Adipose tissue (tissue), 3 donors: ENCODE results near the gene SHANK2. TPM values are rescaled to one million over a fixed set of nuclear protein-coding genes. Genes with fewer than 3 reads are reported as not detected.
"Not testable (repeated sequence)": the region's sequence is repeated elsewhere in the genome, so short reads cannot be mapped to it uniquely, and the experiment has no call there.

Experiments used
- H3K27ac ChIP-seq: one replicate; pipeline ENCODE4 v1.5.1; 2013; ENCODE audit warnings: low read depth, low read length
- WGBS, 3 donors: extraction: QIAGEN DNeasy Blood & Tissue Kit; methylation state at CpG; one replicate each; pipeline ENCODE4 v1.1.7; 2013; 5-methylcytosine and 5-hydroxymethylcytosine counted together
- polyA plus RNA-seq, 3 donors: library from polyadenylated mRNA; stranded (reverse); fragments of 200-250 nt; gene quantifications; one replicate each; pipeline ENCODE4 v1.2.3, GENCODE V29; 2013
- donor health status: healthy with polysubstance abuse.
- donor health status: Bipolar disorder and iron deficiency.
- donor health status: healthy.

SHANK2 gene
- polyA plus RNA-seq, 3 donors = 0.64 to 3.2 (median 1.9) TPM

DNA sequence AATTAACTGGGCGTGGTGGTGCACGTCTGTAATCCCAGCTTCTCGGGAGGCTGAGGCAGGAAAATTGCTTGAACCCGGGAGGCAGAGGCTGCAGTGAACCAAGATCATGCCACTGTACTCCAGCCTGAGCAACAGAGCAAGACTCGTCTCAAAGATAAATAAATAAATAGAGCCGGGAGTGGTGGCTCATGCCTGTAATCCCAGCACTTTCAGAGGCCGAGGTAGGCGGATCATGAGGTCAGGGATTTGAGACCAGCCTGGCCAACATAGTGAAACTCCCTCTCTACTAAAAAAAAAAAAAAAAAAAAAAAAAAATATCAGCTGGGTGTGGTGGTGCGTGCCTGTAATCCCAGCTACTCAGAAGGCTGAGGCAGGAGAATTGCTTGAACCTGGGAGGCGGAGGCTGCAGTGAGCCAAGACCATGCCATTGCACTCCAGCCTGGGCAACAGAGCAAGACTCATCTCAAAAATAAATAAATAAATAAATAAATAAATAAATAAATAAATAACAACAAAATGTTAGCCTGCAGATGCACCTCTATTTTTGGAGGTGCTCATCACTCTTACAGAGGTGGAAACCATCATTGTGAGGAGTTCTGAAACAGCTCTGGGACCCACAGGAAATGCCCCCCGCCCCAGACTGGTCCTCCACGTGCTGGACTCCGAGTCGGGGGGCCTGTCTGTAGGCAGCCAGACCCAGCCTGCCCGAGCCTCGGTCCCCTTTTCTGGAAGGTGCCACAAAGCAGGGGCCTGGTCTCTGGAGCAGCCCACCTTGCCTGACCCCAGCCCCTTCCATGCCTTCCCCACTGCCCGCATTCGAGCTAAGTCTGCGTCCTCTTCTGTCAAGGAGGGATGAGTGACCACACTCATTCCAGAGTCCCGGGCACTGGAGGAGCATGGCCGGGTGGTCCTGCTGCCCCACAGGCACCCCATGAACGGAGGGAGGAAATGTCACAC, 18.2 kb downstream of the SHANK2 start:
- H3K27ac ChIP-seq = not testable (repeated sequence)
- 82 to 93% (median 88%) methylated on average over 22 of the region's 22 CpGs for WGBS, 3 donors

- 57 to 76% (median 59%) methylated on average over 3 of the region's 3 CpGs for WGBS, 3 donors
- H3K27ac ChIP-seq = no peak overlapping the region
Measured at GRCh38 chr11:71232364-71232763, 20.0 kb downstream of the SHANK2 start.

GRCh38 chr11:71228961-71229360, 23.4 kb downstream of the SHANK2 start:
- WGBS, 3 donors = 85 to 95% (median 94%) methylated on average over 1 of the region's 1 CpG

GRCh38 chr11:71227058-71227659, 25.2 kb downstream of the SHANK2 start:
- WGBS, 3 donors = 41 to 90% (median 44%) methylated on average over 1 of the region's 1 CpG
- H3K27ac ChIP-seq = no peak overlapping the region

More at GRCh38 chr11:71228961-71229360, 23.4 kb downstream of the SHANK2 start:
- H3K27ac ChIP-seq = no peak overlapping the region

- WGBS, 3 donors = 88 to 89% (median 88%) methylated on average over 23 of the region's 23 CpGs
- H3K27ac ChIP-seq = no peak overlapping the region
Measured at GRCh38 chr11:71223671-71224660, 28.4 kb downstream of the SHANK2 start.

GRCh38 chr11:71223081-71223405, 29.3 kb downstream of the SHANK2 start:
- no peak overlapping the region for H3K27ac ChIP-seq
- 88 to 96% (median 95%) methylated on average over 11 of the region's 11 CpGs for WGBS, 3 donors

DNA sequence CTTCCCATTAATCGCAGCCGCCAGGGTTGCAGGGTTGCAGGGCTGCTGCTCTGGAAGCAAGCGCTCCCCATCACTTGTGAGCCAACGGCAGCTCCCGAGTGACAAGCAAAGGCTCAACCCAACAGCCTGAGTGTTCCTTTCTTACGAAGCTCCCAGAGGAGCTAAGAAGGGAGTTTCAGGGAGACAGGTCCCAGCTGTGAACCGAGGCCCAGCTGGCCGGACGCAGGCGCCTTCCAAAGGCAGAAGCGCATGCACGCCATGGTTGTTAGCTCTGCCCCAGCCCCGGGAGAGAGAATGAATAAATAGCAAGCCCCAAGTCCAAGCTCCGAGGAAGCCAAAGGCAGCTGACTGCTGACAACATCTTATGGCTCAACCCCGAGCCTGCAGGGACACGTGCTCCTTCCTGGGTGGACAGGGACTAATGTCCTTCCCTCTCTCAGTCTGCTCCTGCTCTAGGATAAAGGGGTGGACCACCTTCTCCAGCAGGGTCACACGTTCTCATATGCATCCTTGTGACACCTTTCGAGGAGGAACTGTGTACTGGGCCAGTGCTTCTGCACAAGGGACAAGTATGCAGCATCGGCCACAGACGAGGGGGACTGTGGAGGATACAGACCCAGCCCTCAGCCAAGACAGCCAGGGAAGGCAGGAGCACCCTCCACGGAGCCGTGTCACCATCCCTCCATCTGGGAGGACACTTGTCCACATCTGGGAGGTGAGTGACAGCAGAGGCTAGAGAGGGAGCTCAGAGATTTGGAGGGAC, 29.9 kb downstream of the SHANK2 start:
- 66 to 78% (median 74%) methylated on average over 22 of the region's 22 CpGs for WGBS, 3 donors
- no peak overlapping the region for H3K27ac ChIP-seq

- WGBS, 3 donors = 84 to 92% (median 90%) methylated on average over 8 to 10 of the region's 10 CpGs
- H3K27ac ChIP-seq = no peak overlapping the region
Measured at GRCh38 chr11:71221821-71222220, 30.6 kb downstream of the SHANK2 start.

GRCh38 chr11:71221201-71221600, 31.2 kb downstream of the SHANK2 start:
- 96 to 98% (median 97%) methylated on average over 4 of the region's 4 CpGs for WGBS, 3 donors
- H3K27ac ChIP-seq = no peak overlapping the region

DNA sequence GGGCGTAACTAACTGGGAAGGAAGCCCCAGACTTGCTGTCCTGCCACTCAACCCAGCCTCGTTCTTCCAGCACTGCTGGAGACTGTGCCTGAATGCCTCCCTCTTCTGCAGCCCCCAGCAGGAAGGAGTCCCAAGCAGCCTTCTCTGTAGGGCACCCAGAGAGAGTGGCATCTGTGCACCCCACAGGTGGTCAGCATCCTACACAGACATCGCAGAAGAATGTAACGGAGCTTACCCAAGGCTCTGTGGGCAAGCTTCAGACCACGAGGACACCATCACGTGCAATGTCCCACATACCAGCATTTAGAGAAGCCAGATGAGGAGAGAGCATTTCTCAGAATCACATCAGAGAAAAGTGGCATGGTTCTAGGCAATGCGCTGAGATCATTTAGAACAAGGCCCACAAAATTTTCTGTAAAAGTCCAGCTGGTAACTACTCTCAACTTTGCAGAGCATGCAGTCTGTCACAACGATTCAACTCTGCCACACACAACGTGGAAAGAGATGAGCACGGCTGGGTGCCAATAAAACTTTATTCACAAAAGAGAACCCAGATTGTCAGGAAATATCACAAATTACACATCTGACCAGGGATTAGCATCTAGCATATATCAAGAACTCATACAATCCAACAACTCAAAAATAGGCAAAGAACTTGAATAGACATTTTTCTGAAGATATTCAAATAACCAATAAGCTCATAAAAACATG, 33.4 kb downstream of the SHANK2 start:
- 85 to 94% (median 91%) methylated on average over 10 of the region's 10 CpGs for WGBS, 3 donors
- no peak overlapping the region for H3K27ac ChIP-seq

GRCh38 chr11:71215425-71215965, 36.9 kb downstream of the SHANK2 start:
- 86 to 91% (median 88%) methylated on average over 12 of the region's 12 CpGs for WGBS, 3 donors
- H3K27ac ChIP-seq = no peak overlapping the region

DNA sequence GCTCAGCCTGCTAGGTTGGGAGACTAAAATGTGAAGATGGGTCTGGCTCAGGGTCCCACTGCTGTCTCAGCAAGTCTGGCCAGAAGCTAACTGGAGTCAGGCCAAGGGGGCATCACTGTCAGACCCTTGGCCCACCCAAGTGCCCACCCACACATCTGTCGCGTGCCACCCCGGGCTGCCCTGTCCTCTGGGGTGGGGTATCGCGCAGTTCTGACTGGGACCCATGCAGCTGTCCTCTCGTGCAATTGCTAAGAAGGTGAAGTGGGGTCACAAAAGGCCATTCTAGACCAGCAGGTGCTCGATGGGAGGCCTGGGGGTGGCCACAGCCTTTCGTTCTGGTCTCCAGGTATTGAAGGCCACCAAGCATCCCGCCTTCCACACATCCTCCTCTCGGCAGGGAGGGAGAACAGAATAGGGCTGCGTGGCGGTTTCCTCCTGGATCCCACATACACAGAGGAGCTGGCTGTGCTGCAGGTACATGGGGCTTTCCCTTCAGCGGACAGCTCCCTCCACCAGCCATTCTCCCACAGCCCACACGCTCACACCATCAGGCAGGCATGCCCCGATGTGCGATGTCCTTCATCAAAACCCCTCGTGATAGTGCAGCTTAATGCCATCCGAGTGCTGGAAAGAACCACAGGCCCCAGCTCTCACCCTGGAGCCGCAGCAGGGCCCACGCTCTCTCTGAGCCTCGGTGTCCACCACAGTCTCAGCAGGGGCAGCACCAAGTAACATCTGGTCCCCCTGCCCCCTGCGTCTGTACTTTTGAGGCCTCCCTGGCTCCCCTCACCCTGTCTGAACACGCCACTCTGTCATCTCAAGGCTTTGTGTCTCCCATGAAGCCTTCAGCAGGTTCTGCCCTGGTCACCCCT, 37.6 kb downstream of the SHANK2 start:
- WGBS, 3 donors = 90 to 92% (median 90%) methylated on average over 22 to 23 of the region's 23 CpGs
- no peak overlapping the region for H3K27ac ChIP-seq

DNA sequence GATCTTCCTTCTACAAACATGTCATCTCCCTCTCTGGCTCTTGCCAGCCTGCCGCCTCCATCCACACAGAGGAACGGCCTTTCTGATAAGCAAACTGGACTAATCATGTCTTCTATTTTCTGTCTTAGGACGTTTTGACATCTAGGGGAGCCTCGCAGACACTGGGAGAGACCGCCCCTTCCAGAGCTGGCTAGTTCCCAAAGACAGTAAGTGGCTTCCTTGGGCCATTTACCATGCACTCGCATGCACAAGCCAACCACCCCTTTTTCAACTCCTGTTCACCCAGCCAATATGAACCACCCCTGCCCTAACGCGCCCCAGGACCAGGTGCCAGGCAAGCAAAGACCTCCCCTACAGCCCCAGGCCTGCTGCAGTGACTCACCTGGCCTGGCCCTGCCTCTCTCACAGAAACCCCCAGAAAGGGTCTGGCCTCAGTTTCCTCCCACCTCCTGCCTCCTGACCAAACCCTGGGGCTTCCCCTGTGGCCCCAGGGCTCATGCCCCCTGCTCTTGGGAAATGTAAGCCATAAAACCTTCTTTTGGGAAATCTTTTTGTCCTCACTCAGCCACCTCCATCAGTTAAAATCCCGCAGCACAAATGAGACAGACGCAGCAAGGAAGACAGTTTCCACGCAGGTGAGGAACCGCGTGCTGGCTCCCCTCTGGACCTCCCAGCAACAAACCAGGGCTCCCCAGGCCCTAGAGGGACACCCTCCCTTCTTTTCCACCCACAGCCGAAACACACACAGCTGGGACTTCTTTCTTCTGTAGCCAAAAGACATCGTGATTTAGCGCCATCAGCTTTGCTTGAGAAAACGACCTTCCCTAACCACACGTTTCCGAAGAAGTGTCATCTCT, 38.5 kb downstream of the SHANK2 start:
- WGBS, 3 donors = 73 to 76% (median 75%) methylated on average over 19 of the region's 19 CpGs
- no peak overlapping the region for H3K27ac ChIP-seq

DNA sequence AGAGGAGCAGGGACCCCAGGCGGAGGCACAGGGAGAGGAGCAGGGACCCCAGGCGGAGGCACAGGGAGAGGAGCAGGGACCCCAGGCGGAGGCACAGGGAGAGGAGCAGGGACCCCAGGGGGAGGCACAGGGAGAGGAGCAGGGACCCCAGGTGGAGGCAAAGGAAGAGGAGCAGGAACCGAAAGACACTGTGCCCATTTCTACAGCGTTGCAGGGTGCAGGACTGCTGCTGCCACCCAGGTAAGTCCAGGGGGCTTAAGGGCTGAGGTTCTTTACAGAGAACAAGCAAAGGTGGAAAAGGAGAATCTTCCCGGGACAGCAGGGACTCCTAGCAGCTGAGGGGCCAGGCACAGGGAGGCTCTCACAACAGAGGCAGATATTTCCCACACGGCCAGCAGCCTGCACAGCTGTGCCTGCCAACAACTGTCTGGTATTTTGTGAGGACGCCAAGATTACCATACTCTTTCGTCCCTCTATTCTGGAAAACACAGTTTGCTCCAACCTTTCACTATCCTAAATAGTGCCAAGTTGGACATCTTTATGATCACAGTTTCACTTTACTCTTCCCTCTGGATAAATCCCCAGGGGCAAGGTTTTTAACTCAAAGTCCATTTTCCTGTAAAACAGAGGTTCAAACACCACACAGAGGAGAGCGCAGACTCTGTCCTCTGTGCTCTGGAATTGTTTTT, 39.4 kb downstream of the SHANK2 start:
- WGBS, 3 donors = 53 to 67% (median 60%) methylated on average over 10 of the region's 10 CpGs

DNA sequence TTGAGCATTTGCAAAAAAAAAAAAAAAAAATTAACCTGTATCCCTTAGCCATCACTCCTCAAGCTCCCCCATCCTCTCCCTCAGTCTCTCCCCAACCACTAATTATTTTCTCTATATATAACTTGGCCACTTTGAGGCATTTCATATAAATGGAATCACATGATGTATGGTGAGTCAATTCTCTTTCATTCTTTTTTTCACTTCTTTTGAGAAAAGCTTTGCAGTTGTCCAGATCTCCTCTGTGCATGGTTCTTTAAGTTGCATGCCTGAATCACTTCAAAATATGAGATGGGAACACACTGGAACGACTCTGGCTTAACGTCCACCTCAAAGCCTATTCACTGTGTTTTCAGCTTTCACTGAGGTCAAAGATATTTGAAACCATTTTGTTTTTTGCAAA, 40.7 kb downstream of the SHANK2 start:
- H3K27ac ChIP-seq = no peak overlapping the region
- 66 to 87% (median 75%) methylated on average over 2 of the region's 2 CpGs for WGBS, 3 donors

More for the DNA sequence above, 39.4 kb downstream of the SHANK2 start:
- H3K27ac ChIP-seq = no peak overlapping the region
